ENCODE measurements around the gene ANAPC1.
"Not testable (repeated sequence)": the region's sequence is repeated elsewhere in the genome, so short reads cannot be mapped to it uniquely, and the experiment has no call there.

ANAPC1 gene

GRCh38 chr2:111747410-111748115 is 136.4 kb downstream of the ANAPC1 start:
- peak in 1 of 2 donors; percentile 68 for DNase-seq
- intact Hi-C loops (cut with DNase I; ENCODE audit: low total_unique reads); H3K27me3 ChIP-seq; H3K36me3 ChIP-seq; H3K4me1 ChIP-seq; H3K9me3 ChIP-seq; H3K4me3 ChIP-seq; H3K27ac ChIP-seq: not testable (repeated sequence)
- TF ChIP-seq CTCF (IDR thresholded peaks at IDR 0.05), result peak; percentile 21 to 67

GRCh38 chr2:111744751-111745150 is 139.2 kb downstream of the ANAPC1 start:
- H3K36me3 ChIP-seq; H3K9me3 ChIP-seq; H3K4me1 ChIP-seq; DNase-seq; H3K27me3 ChIP-seq; intact Hi-C loops (cut with DNase I; ENCODE audit: low total_unique reads); H3K4me3 ChIP-seq; H3K27ac ChIP-seq: not testable (repeated sequence)

GRCh38 chr2:111741517-111741916 is 142.5 kb downstream of the ANAPC1 start:
- H3K36me3 ChIP-seq; H3K27ac ChIP-seq; intact Hi-C loops (cut with DNase I; ENCODE audit: low total_unique reads); H3K4me1 ChIP-seq; H3K27me3 ChIP-seq; H3K4me3 ChIP-seq; H3K9me3 ChIP-seq; DNase-seq: not testable (repeated sequence)

GRCh38 chr2:111735838-111736721 is 147.9 kb downstream of the ANAPC1 start:
- intact Hi-C loops (cut with DNase I; ENCODE audit: low total_unique reads); H3K4me3 ChIP-seq; H3K9me3 ChIP-seq; H3K27me3 ChIP-seq; H3K36me3 ChIP-seq: not testable (repeated sequence)
- peak overlapping the region; percentile 37 to 60 for H3K27ac ChIP-seq
- peak in 1 of 2 donors; percentile 59 for DNase-seq
- TF ChIP-seq CTCF (IDR thresholded peaks at IDR 0.05), result peak in 1 of 2 experiments; percentile 54
- peaks cover 0 to 11% (median 6%) of the 10 kb centered on the region in 4 donors for H3K4me1 ChIP-seq

GRCh38 chr2:111735420-111735819 is 148.6 kb downstream of the ANAPC1 start:
- H3K36me3 ChIP-seq; H3K4me3 ChIP-seq; intact Hi-C loops (cut with DNase I; ENCODE audit: low total_unique reads); H3K27me3 ChIP-seq; DNase-seq; H3K9me3 ChIP-seq: not testable (repeated sequence)
- Histone ChIP-seq H3K4me1 (peaks cover 0 to 11% (median 6%) of the 10 kb centered on the region in 4 donors), H3K27ac (peak overlapping the region; percentile 37 to 60)

- H3K4me1 ChIP-seq; H3K27me3 ChIP-seq; H3K36me3 ChIP-seq; DNase-seq; H3K4me3 ChIP-seq; H3K27ac ChIP-seq; intact Hi-C loops (cut with DNase I; ENCODE audit: low total_unique reads); H3K9me3 ChIP-seq: not testable (repeated sequence)
These were observed 154.1 kb downstream of the ANAPC1 start for GRCh38 chr2:111729812-111730458.

GRCh38 chr2:111727611-111728110 is 156.3 kb downstream of the ANAPC1 start:
- H3K36me3 ChIP-seq; H3K9me3 ChIP-seq; DNase-seq; H3K27me3 ChIP-seq; H3K4me3 ChIP-seq; H3K27ac ChIP-seq; H3K4me1 ChIP-seq; intact Hi-C loops (cut with DNase I; ENCODE audit: low total_unique reads): not testable (repeated sequence)

- DNase-seq; H3K27me3 ChIP-seq; H3K4me1 ChIP-seq; intact Hi-C loops (cut with DNase I; ENCODE audit: low total_unique reads); H3K4me3 ChIP-seq; H3K36me3 ChIP-seq; H3K9me3 ChIP-seq; H3K27ac ChIP-seq: not testable (repeated sequence)
These were observed 158.3 kb downstream of the ANAPC1 start for GRCh38 chr2:111725742-111726141.

- H3K27ac ChIP-seq; DNase-seq; H3K9me3 ChIP-seq; H3K4me3 ChIP-seq; H3K36me3 ChIP-seq; H3K27me3 ChIP-seq; intact Hi-C loops (cut with DNase I; ENCODE audit: low total_unique reads); H3K4me1 ChIP-seq: not testable (repeated sequence)
These were observed 164.4 kb downstream of the ANAPC1 start for GRCh38 chr2:111719610-111720009.
